ENCODE results near the gene ZHX3.

GRCh38 chr20:41155261-41155660 lies 162.3 kb downstream of the ZHX3 start:
- TF ChIP-seq CTCF (IDR thresholded peaks at IDR 0.05 in 4 of 5, conservative IDR thresholded peaks at IDR 0.05 in 1 of 5) = no peak
- no peak for TF ChIP-seq POLR2A (IDR thresholded peaks at IDR 0.05)
